ENCODE measurements around the gene CCNB3.
"Not testable (repeated sequence)": the region's sequence is repeated elsewhere in the genome, so short reads cannot be mapped to it uniquely, and the experiment has no call there.

The CCNB3 gene

GRCh38 chrX:50204364-50204899 is at the start of gene CCNB3:
TSS of gene CCNB3 (plus strand) at chrX:50204765. CDS start at chrX:50285164, 80,399 bp downstream.
- DNase-seq = peak; percentile 14

GRCh38 chrX:50157545-50158135 is 46.9 kb upstream of the CCNB3 start:
- DNase-seq = no peak

GRCh38 chrX:50158593-50158992 is 46.0 kb upstream of the CCNB3 start:
- DNase-seq = no peak

- no peak for DNase-seq
These were observed 43.4 kb upstream of the CCNB3 start for GRCh38 chrX:50161127-50161526.

GRCh38 chrX:50165727-50166126 is 38.8 kb upstream of the CCNB3 start:
- no peak for DNase-seq

- no peak for DNase-seq
These were observed 37.2 kb upstream of the CCNB3 start for GRCh38 chrX:50167366-50167765.

- no peak for DNase-seq
These were observed 36.3 kb upstream of the CCNB3 start for GRCh38 chrX:50168241-50168687.

- DNase-seq = no peak
These were observed 34.8 kb upstream of the CCNB3 start for GRCh38 chrX:50169717-50170116.

GRCh38 chrX:50180073-50180940 is 24.3 kb upstream of the CCNB3 start:
- DNase-seq = no peak

- no peak for DNase-seq
These were observed 20.7 kb upstream of the CCNB3 start for GRCh38 chrX:50183891-50184290.

GRCh38 chrX:50188859-50189600 is 15.5 kb upstream of the CCNB3 start:
- no peak for DNase-seq

GRCh38 chrX:50198348-50198747 is 6.2 kb upstream of the CCNB3 start:
- DNase-seq = no peak

GRCh38 chrX:50200907-50201306 is 3.7 kb upstream of the CCNB3 start, which contains the start of gene AKAP4:
TSS of gene AKAP4 (minus strand) at chrX:50201007. CDS start at chrX:50200889, 118 bp downstream.
- no peak for DNase-seq

- DNase-seq = no peak
These were observed 2.0 kb upstream of the CCNB3 start for GRCh38 chrX:50202539-50202938.

- no peak for DNase-seq
These were observed 2.2 kb downstream of the CCNB3 start for GRCh38 chrX:50206753-50207152.

GRCh38 chrX:50211510-50211909 is 6.9 kb downstream of the CCNB3 start:
- DNase-seq = no peak

- no peak for DNase-seq
These were observed 76.7 kb downstream of the CCNB3 start for GRCh38 chrX:50281253-50281652.

GRCh38 chrX:50327235-50327634 is 122.7 kb downstream of the CCNB3 start:
- no peak for DNase-seq

- DNase-seq = not testable (repeated sequence)
These were observed 128.1 kb downstream of the CCNB3 start for GRCh38 chrX:50332668-50333067.

- no peak for DNase-seq
These were observed 128.7 kb downstream of the CCNB3 start for GRCh38 chrX:50333308-50333707.

- DNase-seq = no peak
These were observed 139.4 kb downstream of the CCNB3 start for GRCh38 chrX:50343917-50344316.

- DNase-seq = no peak
These were observed 168.4 kb downstream of the CCNB3 start for GRCh38 chrX:50372966-50373365.

Data from GF-D8 (cell line).